GM21737 (cell line): ENCODE measurements around the gene ANKRD13B.
"Not testable (repeated sequence)": the region's sequence is repeated elsewhere in the genome, so short reads cannot be mapped to it uniquely, and the experiment has no call there.

ENCODE experiments used
- ATAC-seq: cut with Tn5 transposase; IDR thresholded peaks from one replicate; pipeline ENCODE4 v1.9.1; 2021; ENCODE audit warnings: mild to moderate bottlenecking, moderate library complexity; ENCODE audit not compliant: unreplicated experiment

Gene ANKRD13B

DNA sequence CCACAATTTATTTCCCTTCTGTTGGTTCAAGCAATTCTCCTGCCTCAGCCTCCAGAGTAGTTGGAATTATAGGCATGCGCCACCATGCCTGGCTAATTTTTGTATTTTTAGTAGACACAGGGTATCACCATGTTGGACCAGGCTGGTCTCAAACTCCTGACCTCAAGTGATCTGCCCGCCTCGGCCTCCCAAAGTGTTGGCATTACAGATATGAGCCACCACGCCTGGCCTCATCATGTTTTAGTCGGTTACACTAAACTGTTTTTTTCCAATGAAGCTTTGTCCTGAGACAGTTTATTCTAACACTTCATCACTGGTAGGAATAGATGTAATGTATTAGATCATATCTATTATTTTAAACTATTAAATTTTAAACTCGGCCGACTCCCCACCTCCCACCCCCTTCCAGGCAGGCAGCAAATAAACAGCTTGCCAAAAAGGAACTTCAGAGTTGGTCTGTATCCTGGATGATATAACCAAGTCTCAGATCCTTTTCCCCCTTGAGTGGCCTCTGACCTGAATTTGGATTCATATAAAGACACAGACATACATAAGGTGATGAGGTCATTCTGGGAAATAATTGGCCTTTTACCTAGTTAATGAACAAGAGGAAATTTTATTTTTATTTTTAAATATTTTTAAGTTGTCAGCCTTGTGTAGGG, 48.2 kb downstream of the ANKRD13B start:
- ATAC-seq, result no peak

DNA sequence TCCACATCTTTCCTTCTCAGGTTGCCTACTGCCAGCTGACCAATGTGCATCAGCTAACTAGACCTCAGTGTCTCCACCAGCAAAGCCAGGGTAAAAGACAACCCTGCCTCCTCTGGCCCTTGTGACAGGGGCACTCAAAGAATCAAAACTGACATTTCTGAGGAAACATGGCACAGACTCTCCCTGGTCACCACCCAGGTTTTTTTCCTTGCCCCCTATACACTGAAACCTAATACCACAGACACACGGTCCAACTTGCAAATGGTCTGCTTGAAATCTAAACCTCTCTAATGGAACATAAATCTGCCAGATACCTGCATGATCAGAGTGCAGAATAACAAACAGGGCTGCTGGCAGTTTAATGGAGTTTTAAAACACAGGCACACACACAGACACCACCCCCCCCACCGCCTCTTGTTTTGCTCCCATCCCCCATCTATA, 49.3 kb downstream of the ANKRD13B start:
- ATAC-seq, result no peak

DNA sequence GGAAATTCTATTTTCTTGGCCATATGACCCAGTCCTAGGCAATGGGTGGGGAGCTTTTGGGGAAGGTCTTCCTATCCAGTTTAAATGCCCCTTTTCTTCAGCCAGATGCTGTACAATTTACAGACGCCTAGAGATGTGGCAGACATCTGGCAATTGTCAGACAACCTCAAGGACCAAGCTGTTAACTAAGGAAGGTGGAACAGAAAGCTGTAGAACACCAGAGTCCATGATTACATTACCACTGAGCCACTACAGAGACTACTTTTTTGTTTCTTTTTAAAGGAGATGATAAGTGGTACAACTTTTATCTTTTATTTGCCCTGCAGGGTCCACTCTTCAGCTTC, 50.9 kb downstream of the ANKRD13B start:
- no peak for ATAC-seq

DNA sequence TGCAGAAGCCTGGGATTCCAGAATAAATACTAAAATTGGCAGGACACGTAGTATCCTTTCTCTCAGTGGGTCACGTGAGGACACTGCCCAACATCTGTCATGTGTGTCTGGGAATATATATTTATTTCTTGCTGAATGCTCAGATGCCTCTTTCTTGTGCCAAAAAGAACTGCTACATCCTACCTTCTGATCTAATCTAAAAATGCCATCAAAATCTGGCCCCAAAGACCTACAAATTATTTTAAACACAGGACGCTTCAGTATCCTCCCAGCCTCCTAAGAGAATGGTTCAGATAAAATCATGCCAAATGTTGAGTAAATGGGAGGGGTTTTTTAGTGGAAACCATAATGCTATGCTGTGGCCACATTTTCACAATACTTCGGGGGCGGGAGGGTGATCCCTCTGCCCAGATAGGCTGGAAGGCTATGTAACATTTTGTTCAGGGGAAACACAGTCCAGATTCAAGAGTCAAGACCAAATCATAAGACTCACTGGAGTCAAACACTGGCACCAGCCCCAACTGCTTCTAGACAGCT, 52.7 kb downstream of the ANKRD13B start:
- ATAC-seq, result no peak

DNA sequence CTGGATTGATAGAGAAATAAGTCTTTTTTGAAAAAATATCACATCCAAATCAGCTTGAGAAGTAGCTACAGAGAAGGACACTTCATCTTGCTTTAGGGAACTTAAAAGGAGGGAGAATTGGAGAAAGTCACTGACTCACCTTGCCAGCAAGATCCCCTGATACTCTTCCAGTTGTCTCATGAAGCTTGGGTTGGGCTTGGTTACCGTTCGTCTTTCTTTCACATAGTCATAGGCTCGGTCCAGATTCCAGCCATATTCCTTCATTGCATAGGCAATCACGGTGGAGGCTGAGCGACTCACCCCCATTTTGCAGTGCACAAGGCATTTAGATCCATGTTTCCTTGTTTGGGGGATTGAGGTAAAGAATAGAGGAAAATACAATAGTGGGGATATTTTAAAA, 55.1 kb downstream of the ANKRD13B start:
- ATAC-seq, result no peak

DNA sequence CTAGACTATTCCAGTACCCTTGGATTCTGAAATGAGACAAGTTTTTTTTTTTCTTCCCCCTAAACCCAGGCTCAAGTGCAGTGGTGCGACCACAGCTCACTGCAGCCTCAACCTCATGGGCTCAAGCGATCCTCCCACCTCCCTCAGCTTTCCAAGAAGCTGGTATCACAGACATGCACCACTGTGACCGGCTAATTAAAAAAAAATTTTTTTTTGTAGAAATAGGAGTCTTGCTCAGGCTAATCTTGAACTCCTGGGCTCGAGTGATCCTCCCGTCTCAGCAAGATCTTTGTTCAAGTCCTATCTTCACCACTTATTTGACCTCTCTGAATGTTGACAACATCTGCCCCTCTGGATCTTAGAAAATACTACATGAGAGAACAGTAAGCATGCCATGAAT, 56.4 kb downstream of the ANKRD13B start:
- no peak for ATAC-seq

DNA sequence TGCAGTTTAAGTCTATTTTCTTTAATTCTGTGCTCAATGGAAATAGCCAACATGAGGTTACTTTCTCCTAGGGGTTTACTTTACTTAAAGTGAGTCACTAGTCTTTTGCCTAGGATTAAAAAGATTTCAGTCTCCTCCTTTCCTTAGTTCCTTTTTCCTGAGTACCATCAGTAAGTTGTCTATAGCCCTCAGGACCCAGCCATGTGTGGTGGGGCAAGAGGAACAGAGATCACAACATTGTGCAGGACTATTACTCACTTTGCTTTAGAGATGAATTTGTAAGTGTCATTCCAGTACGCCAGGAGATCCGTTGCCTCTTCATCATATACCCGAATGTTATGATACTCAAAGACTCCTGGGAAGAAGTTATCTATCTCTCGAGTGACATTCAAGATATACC, 57.5 kb downstream of the ANKRD13B start:
- no peak for ATAC-seq

DNA sequence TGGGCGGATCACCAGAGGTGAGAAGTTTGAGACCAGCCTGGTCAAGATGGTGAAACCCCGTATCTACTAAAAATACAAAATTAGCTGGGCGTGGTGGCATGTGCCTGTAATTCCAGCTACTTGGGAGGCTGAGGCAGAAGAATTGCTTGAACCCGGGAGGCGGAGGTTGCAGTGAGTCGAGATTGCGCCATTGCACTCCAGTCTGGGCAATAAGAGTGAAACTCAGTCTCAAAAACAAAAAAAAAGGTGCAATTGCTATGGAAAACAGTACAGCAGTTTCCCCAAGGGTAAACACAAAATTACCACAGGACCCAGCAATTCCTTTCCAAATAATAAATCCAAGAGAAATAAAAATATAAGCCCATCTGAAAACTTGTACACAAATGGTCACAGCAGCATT, 59.0 kb downstream of the ANKRD13B start:
- not testable (repeated sequence) for ATAC-seq

DNA sequence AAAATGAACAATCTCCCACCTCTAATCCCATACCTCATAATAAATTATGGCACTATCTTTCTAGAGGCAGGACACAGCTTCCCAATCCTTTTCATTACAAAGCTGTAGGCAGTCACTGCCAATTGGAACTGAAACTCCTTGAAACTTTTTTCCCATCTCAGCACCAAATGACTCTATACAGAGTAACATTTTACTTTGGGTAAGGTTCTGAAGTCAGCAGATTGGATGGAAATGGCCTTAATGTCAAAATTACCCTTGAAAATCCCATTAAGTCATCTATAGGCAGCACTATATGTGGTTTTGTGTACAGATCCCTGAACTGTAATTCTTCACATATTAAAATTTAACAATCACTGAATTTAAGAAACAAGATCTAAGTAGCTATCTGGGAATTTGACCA, 60.0 kb downstream of the ANKRD13B start:
- ATAC-seq, result no peak

DNA sequence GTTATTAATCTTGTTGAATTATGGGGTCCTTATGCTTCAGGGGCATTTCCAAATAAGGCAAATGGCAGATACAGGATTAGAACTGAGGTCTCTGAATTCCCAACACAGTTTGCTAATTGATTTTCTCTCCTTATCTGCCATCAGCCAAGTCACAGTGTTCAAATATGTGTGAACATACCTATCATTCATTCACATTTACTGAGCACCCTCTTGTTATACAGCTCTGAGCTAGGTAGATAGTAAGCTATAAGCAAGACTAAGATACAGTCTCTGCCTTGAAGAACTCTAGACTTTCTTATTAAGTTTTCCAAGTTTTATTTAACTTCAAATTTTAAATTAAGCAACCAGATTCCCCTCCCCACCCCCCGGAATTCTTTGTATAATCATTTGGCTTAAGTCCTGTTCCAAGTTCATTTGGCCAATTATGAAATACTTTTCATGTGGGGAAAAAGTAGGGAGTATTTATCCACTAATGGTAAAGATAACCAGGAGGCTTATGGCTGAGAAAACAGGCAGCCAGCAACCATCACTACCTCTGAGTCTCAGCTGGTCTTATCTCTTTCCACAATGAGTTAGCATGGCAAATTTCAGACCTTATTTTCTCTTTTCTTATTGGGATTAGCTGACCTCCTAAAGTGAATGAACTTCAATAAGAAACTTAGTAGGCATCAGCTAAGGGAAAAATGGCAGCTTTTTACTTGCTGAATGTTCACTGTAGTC, 61.2 kb downstream of the ANKRD13B start:
- no peak for ATAC-seq

DNA sequence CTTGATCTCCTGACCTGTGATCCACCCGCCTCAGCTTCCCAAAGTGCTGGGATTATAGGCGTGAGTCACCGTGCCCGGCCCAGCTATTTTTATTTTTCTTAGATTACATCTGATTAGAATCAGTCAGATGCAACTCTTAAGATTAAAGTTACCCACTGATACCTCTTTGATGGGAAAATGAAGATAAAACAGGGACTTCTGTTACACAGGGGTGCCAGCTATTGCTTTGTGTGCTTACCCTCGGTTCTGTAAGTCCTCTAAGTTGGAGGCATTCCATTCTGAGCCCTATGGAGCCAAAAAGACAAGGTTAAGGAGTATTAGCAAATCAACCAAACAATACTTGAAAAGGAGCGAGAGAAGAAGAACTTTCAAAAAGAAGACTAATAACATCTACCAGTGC, 62.4 kb downstream of the ANKRD13B start:
- no peak for ATAC-seq

DNA sequence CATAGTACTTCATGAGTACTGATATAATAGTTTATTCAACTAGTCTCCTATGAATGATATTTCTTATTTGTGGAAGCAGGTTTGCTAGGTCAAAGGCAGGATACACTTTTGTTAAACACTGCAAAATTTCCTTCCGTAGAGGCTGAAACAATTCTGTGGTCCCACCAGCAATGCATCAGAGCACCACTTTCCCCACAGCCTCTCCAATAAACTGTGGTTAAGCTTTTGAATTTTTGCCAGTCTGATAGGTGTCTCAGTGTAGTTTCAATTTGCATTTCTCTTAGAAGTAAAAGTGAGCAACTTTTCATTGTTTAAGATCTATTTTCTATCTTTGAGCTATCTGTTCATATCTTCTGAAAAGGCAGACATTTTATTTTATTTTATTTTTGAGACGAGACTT, 66.2 kb downstream of the ANKRD13B start:
- ATAC-seq, result no peak

DNA sequence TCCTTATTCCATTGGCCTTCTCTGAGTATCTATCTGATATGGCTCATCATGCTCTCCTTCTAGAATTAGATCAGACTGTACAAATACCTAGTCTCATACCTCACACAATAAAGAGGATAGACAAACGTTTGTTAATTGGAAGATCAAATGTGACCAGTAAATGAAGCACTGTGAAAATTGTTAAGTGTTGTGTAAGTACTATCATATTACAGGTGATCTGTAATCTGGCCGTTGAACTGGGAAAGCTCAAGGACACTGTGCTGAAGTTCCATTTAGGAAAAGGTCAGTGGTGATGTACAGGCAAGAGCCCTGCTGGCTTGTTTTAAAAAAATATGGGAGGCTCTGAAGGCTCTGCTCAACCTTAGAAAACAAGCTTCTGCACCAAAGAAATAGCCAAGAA, 68.3 kb downstream of the ANKRD13B start:
- ATAC-seq, result no peak

DNA sequence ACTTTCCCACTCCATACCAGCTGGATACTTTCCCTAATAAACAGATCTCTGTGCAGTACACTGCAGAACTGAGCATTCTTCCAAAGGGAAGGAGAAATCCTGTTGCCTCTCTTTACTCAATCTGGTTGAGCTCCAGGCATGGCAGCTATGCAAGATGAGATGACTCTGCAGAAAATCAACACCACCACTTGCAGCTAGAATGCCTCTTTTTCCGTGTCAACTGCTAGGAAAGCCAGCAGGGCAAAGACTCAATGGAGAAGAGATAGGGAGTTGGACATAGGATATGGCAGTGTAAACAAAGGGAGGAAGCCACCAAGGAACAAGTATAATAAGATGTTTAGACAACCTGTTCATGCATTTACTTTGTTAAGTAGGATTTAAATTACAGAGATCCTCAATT, 70.2 kb downstream of the ANKRD13B start:
- no peak for ATAC-seq
